ENCODE measurements around the gene RPN2.

The RPN2 gene

DNA sequence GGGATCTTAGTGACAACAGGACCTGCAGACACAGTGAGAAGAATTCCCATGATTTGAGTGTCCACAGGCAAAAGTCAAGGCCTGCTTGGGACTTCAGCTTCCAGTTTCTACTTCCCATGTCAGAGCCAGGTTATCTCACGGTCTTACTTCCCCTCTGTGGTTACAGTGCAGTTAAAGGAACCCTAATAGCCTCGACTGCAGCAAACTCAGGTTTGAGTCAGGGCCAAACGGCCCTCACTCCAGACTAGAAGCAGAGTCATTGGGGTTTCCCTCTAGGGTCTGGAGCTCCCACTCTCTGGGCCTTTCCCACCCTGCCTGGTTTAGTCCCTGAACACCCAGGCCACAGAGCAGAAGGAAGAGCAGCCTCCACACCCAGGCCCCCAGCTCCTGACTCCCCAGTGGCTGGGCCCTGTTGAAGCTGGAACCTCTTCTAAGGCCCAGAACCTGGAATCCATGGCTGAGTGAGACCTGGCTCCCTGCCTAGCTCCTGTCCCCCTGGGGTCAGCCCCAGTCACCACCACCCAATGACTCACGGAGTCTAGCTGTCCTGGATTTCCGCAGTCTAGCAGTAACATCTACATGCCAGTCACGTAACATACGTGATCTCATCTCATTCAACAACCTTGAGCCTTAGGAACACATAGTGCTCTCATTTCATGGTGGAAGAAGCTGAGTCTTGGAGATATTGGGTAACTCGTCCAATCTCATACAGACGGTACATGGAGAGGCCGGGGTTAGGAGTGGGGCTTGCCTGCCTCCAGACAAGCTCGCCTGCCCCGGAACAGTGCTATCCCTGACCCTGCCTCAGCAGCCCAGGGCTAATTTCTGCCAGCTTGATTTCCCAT, 91.7 kb downstream of the RPN2 start:
- no peak for DNase-seq

DNA sequence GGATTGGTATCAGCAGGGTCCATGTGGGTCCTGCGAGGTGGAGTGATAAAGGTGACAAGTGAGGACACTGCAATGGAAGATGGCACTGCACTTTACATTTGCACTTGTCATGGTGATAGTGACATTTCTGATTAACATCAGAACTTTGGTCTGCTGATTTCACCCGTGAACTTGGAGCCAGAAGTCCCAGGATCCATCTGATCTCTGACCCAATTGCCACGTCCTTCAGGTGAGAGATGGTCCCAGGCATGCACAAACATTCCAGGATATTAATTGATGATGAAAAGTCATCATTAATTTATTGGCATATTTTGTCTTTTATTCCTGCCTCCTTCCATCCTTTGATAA, 92.3 kb downstream of the RPN2 start:
- no peak for DNase-seq

DNA sequence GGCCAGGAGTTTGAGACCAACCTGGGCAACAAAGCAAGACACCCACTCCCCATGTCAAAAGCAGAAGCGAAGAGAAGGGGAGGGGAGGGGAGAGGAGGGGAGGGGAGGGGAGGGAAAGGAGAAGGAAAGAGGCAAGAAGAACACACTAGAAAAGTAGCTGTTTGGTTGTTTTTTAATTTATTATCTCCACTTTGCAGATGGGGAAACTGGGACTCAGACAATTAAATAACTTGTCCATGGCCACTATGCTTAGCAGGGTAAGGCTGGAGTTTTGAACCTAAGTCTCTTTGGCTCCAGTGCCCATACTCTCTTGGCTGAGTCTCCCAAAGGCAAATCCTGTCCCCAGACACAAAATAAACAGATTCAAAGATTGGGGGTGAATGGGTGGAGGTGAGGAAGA, 94.9 kb downstream of the RPN2 start:
- DNase-seq = no peak

DNA sequence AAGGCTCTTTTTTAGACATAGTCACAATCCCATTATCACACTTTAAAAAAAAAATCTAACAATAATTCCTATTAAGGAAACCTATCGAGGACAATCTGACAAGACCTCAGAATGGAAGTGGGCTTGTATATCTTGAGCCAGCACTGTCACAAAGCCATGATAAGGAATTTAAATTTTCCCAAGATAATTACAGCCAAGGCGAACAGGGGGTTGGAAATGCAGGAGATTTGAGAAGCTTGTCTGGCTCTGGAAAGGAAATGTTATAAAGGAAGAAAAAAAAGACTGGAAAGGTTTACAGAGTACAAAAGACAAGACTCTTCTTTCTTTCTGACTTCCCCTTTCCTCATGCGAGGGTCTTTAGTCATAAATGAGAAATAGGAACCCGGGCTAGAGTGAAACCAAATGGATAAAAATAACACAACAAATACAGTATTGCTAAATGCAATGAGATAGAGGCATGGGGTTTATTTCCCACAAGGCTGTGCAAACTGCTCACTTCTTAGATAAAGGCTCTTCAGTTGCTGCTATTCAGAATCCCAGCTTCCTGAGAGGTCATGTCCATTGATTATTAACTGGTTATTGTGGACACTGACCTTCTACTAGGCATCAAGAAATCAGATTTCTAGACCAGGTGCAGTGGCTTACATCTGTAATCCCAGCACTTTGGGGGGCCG, 95.9 kb downstream of the RPN2 start:
- no peak for DNase-seq

- DNase-seq = no peak
These were observed 97.5 kb downstream of the RPN2 start for GRCh38 chr20:37276494-37277252.

GRCh38 chr20:37277253-37277593, 98.1 kb downstream of the RPN2 start:
- DNase-seq = no peak

GRCh38 chr20:37278966-37279590, 99.9 kb downstream of the RPN2 start:
- no peak for DNase-seq

- no peak for DNase-seq
These were observed 100.7 kb downstream of the RPN2 start for GRCh38 chr20:37279820-37280219.

DNA sequence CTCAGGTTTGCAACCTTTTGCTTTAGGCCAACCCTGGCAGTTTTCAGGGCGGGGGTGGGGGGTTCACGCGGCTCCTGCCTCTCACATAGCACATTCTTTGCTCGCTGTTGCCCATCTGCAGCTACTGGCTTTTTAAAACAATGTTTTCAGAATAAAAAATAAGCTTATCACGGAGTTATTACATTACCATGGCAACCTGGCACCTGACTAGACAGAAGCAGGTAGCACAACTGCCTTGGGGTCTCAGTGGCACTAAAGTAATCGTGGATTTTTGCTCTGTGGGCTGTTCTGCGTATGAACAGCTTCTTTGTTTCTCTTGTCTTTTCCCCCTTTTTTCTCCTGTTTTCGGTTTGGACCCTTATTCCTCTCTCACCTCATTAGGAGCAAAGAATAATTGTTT, 101.3 kb downstream of the RPN2 start:
- DNase-seq = no peak

GRCh38 chr20:37282556-37282955, 103.4 kb downstream of the RPN2 start:
- DNase-seq = no peak

GRCh38 chr20:37283530-37284195, 104.5 kb downstream of the RPN2 start:
- DNase-seq = no peak

GRCh38 chr20:37284691-37285161, 105.6 kb downstream of the RPN2 start:
- no peak for DNase-seq

DNA sequence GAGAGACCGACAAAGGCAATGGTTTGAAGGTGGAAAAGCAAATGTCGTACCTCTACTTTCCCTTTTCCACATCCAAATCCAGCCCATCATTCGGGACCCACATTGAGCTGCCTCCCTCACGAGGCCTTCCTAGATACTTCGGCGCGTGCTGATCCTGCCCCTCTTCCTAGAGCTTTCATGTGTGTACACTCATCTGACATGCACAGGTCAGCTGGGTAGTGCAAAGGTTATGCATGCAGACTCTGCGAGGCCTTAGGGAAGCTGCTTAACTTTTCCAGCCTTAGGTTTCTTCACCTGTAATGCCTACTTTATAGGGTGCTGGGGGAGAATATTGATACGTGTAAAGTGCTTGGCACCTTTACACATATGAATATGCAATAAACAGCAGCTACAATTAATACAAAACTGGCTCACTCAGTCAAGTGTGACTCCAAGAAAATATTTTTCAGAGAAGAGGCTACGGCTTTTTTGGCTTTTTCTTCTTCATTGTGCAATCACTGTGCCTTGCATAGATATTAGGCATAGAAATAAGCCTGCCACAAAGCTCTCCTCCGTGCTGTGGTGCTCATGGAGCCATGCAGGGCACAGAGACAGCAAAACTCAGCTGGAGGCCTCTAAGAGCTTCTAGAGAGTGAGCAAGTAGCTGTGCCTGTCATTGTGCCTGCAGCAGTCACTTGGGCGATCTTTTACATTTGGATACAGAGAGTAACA, 106.7 kb downstream of the RPN2 start:
- no peak for DNase-seq

GRCh38 chr20:37288091-37288490, 109.0 kb downstream of the RPN2 start:
- no peak for DNase-seq

DNA sequence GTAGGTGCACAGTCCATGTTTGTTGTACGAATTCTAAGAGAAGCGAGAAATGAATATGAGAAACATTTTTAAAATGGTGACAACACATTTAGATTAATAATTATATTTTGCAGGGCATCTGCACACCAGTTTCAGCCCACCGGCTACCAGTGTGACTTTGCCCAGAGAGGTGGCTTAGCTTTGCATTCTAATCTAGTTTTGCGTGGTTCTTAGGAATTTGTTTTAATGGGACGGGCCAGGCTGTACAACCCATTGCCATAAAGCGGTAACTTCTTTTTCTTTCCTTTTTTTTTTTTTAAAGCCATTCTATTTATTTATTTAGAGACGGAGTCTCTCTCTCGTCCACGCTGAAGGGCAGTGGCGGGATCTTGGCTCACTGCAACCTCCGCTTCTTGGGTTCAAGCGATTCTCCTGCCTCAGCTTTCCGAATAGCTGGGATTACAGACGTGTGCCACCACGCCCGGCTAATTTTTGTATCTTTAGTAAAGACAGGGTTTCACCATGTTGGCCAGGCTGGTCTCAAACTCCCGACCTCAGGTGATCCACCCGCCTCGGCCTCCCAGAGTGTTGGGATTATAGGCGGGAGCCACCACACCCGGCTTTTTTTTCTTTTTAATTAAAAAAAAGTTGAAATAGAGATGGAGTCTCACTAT, 111.2 kb downstream of the RPN2 start:
- no peak for DNase-seq

Data from activated CD4-positive, CD25-positive, alpha-beta regulatory T cell treated with anti-CD3 and anti-CD28 coated beads, Interleukin-2, amount 50 U/mL, for 72 hours (primary cell).